GM18907 (cell line): ENCODE results near the gene KLHL1.

Experiments used
- ATAC-seq: cut with Tn5 transposase; IDR thresholded peaks from one replicate; pipeline ENCODE4 v1.9.1; 2021; ENCODE audit warnings: mild to moderate bottlenecking, moderate library complexity; ENCODE audit not compliant: unreplicated experiment

KLHL1 gene

GRCh38 chr13:69882451-69882850, 225.8 kb downstream of the KLHL1 start:
- no peak for ATAC-seq

- no peak for ATAC-seq
Measured at GRCh38 chr13:69879936-69880335, 228.3 kb downstream of the KLHL1 start.

- ATAC-seq: no peak
Measured at GRCh38 chr13:69872321-69873047, 235.8 kb downstream of the KLHL1 start.

GRCh38 chr13:69866555-69866954, 241.7 kb downstream of the KLHL1 start:
- no peak for ATAC-seq

GRCh38 chr13:69857183-69857821, 250.9 kb downstream of the KLHL1 start:
- peak; percentile 90 for ATAC-seq

GRCh38 chr13:69856331-69856730, 251.9 kb downstream of the KLHL1 start:
- ATAC-seq: no peak

GRCh38 chr13:69828527-69828926, 279.7 kb downstream of the KLHL1 start:
- no peak for ATAC-seq

GRCh38 chr13:69820180-69820579, 288.1 kb downstream of the KLHL1 start:
- no peak for ATAC-seq

GRCh38 chr13:69817333-69817869, 290.9 kb downstream of the KLHL1 start:
- ATAC-seq: no peak

GRCh38 chr13:69809152-69809551, 299.1 kb downstream of the KLHL1 start:
- ATAC-seq: no peak

- no peak for ATAC-seq
Measured at GRCh38 chr13:69796256-69796655, 312.0 kb downstream of the KLHL1 start.

- ATAC-seq: no peak
Measured at GRCh38 chr13:69793783-69794453, 314.3 kb downstream of the KLHL1 start.

- no peak for ATAC-seq
Measured at GRCh38 chr13:69776937-69777336, 331.3 kb downstream of the KLHL1 start.

- ATAC-seq: no peak
Measured at GRCh38 chr13:69769608-69770007, 338.6 kb downstream of the KLHL1 start.

- no peak for ATAC-seq
Measured at GRCh38 chr13:69761581-69761980, 346.7 kb downstream of the KLHL1 start.

GRCh38 chr13:69755101-69755500, 353.2 kb downstream of the KLHL1 start:
- no peak for ATAC-seq

- ATAC-seq: no peak
Measured at GRCh38 chr13:69751259-69751658, 357.0 kb downstream of the KLHL1 start.

- no peak for ATAC-seq
Measured at GRCh38 chr13:69737129-69737935, 370.9 kb downstream of the KLHL1 start.

- no peak for ATAC-seq
Measured at GRCh38 chr13:69721631-69722030, 386.6 kb downstream of the KLHL1 start.

GRCh38 chr13:69720278-69720983, 387.8 kb downstream of the KLHL1 start:
- no peak for ATAC-seq
